Stimulated activated CD8-positive, alpha-beta memory T cell treated with anti-CD3 and anti-CD28 coated beads, Interleukin-7, amount 100 ng/mL, for 24 hours (primary cell): Measurements from ENCODE around the gene EFCAB6.

Source experiments
- DNase-seq: peaks from one replicate; pipeline ENCODE4 v3.0.0-alpha.2; 2020; ENCODE audit warnings: low read depth

The EFCAB6 gene

GRCh38 chr22:43481568-43482317 lies 330.4 kb downstream of the EFCAB6 start:
- no peak for DNase-seq

GRCh38 chr22:43479962-43480361 lies 332.1 kb downstream of the EFCAB6 start:
- no peak for DNase-seq

- no peak for DNase-seq
Measured at GRCh38 chr22:43479301-43479950, 332.7 kb downstream of the EFCAB6 start.
